K562 (cell line): Measurements from ENCODE around the gene TPCN1. TPM values are rescaled to one million over a fixed set of nuclear protein-coding genes. Genes with fewer than 3 reads are reported as not detected.

Experiments
- BDP1 ChIP-seq: IDR thresholded peaks from 3 replicates; pipeline ENCODE4 v1.6.1; 2011; ENCODE audit not compliant: insufficient read length, insufficient read depth
- BRF1 ChIP-seq: IDR thresholded peaks from 3 replicates; pipeline ENCODE4 v1.6.1; 2011; ENCODE audit warnings: borderline replicate concordance, mild to moderate bottlenecking; ENCODE audit not compliant: insufficient read length; ENCODE audit errors: extremely low read depth
- C11orf30 ChIP-seq: fragments of 450-650 bp; IDR thresholded peaks from 2 replicates; pipeline ENCODE4 v1.6.1; 2016; ENCODE audit warnings: low read depth, mild to moderate bottlenecking
- CEBPG ChIP-seq, 3 experiments: fragments of 200-800 bp in 1 of 3; sonication (Bioruptor generic) in 1 of 3; sonication (generic) in 1 of 3; formaldehyde crosslinking in 1 of 3; IDR thresholded peaks in 2 of 3; conservative IDR thresholded peaks in 1 of 3; 2 replicates each; pipeline versions ENCODE4 v1.6.1 to v1.8.0; 2016 to 2022; ENCODE audit warnings: missing compliant biosample characterization in 2 of 3, missing genetic modification characterization in 2 of 3, mild to moderate bottlenecking in 1 of 3, missing genetic modification reagents in 1 of 3
- CSDE1 ChIP-seq, 2 experiments: fragments of 450-650 bp; IDR thresholded peaks; 2 replicates each; pipeline ENCODE4 v1.6.1; 2016; ENCODE audit warnings: mild to moderate bottlenecking in 1 of 2
- DEAF1 ChIP-seq: fragments of 450-650 bp; formaldehyde crosslinking; IDR thresholded peaks from 2 replicates; pipeline ENCODE4 v1.4.0; 2020; ENCODE audit warnings: mild to moderate bottlenecking, moderate library complexity
- DPF2 ChIP-seq: fragments of 450-650 bp; IDR thresholded peaks from 2 replicates; pipeline ENCODE4 v1.6.1; 2016
- FOXA1 ChIP-seq: fragments of 450-650 bp; IDR thresholded peaks from 2 replicates; pipeline ENCODE4 v1.6.1; 2016; ENCODE audit warnings: mild to moderate bottlenecking, borderline replicate concordance
- GATA2 ChIP-seq: sonication (generic); formaldehyde crosslinking; IDR thresholded peaks from 2 replicates; pipeline ENCODE4 v1.4.0; 2020; ENCODE audit warnings: mild to moderate bottlenecking, missing genetic modification reagents
- HDAC2 ChIP-seq: fragments of 450-650 bp; IDR thresholded peaks from 2 replicates; pipeline ENCODE4 v1.6.1; 2016; ENCODE audit warnings: mild to moderate bottlenecking
- KDM1A ChIP-seq, 2 experiments: fragments of 450-650 bp; IDR thresholded peaks; 2 replicates each; pipeline ENCODE4 v1.6.1; 2016; ENCODE audit warnings: mild to moderate bottlenecking in 2 of 2
- MAFG ChIP-seq: fragments of 450-650 bp; conservative IDR thresholded peaks from 2 replicates; pipeline ENCODE4 v1.6.1; 2016; ENCODE audit warnings: missing genetic modification characterization, missing compliant biosample characterization
- MTF1 ChIP-seq: fragments of 250-450 bp; sonication (Bioruptor Pico); IDR thresholded peaks from 2 replicates; pipeline ENCODE4 v1.9.0; 2021; ENCODE audit warnings: moderate library complexity, mild to moderate bottlenecking, inconsistent platforms, borderline replicate concordance
- NR4A1 ChIP-seq, 2 experiments: fragments of 250-450 bp in 1 of 2; fragments of 450-650 bp in 1 of 2; sonication (Bioruptor Pico) in 1 of 2; IDR thresholded peaks; 2 replicates each; pipeline versions ENCODE4 v1.4.0 to v1.6.1; 2016 to 2020; ENCODE audit warnings: mild to moderate bottlenecking in 2 of 2, missing compliant biosample characterization in 1 of 2, missing genetic modification characterization in 1 of 2, moderate library complexity in 1 of 2
- PTBP1 ChIP-seq: fragments of 200-400 bp; formaldehyde crosslinking; IDR thresholded peaks from 2 replicates; pipeline ENCODE4 v1.6.1; 2017; ENCODE audit warnings: low read depth, low read length
- RAD51 ChIP-seq: fragments of 450-650 bp; IDR thresholded peaks from 2 replicates; pipeline ENCODE4 v1.7.1; 2016; ENCODE audit warnings: low read depth, mild to moderate bottlenecking, borderline replicate concordance
- RB1 ChIP-seq: fragments of 450-650 bp; IDR thresholded peaks from 2 replicates; pipeline ENCODE4 v1.6.1; 2017; ENCODE audit warnings: low read depth, mild to moderate bottlenecking
- SRSF7 ChIP-seq: fragments of 200-400 bp; formaldehyde crosslinking; optimal IDR thresholded peaks from 2 replicates; pipeline ENCODE3; 2017; ENCODE audit warnings: mild to moderate bottlenecking, low read depth, low read length
- ZNF184 ChIP-seq: sonication (generic); formaldehyde crosslinking; IDR thresholded peaks from 2 replicates; pipeline ENCODE4 v1.5.0; 2020; ENCODE audit warnings: missing genetic modification reagents
- ZNF3 ChIP-seq: fragments of 250-450 bp; sonication (Bioruptor Pico); IDR thresholded peaks from 2 replicates; pipeline ENCODE4 v1.5.0; 2021; ENCODE audit warnings: mild to moderate bottlenecking, moderate library complexity
- ZNF311 ChIP-seq: fragments of 250-450 bp; sonication (Bioruptor Pico); IDR thresholded peaks from 2 replicates; pipeline ENCODE4 v1.4.0; 2020; ENCODE audit warnings: mild to moderate bottlenecking, moderate library complexity
- ZNF695 ChIP-seq: fragments of 450-650 bp; formaldehyde crosslinking; IDR thresholded peaks from 2 replicates; pipeline ENCODE4 v1.4.0; 2020; ENCODE audit warnings: mild to moderate bottlenecking, moderate library complexity
- ZNF830 ChIP-seq: fragments of 250-450 bp; sonication (Bioruptor Pico); IDR thresholded peaks from 2 replicates; pipeline ENCODE4 v1.5.0; 2021; ENCODE audit warnings: mild to moderate bottlenecking
- polyA plus RNA-seq, 8 experiments: library from polyadenylated mRNA; depleted of rRNA in 4 of 8; stranded (reverse) in 5 of 8; unstranded in 3 of 8; fragments of >200 nt; fragmentation: Nextera tagmentation in 2 of 8; fragmentation: Illumina TruSeq in 1 of 8; extraction: Ambion mirVana in 2 of 8; extraction: Trizol in 1 of 8; gene quantifications; 2 replicates each; pipeline versions ENCODE4 v1.2.1 to v1.2.3, GENCODE V29; 2011 to 2014; ENCODE audit warnings: inconsistent platforms in 1 of 8, missing spikeins in 1 of 8
- total RNA-seq, 7 experiments: library from RNA; depleted of rRNA in 6 of 7; stranded (reverse); fragments of >200 nt in 6 of 7; fragmentation: Illumina TruSeq in 2 of 7; extraction: Trizol in 2 of 7; gene quantifications; 2 replicates each; pipeline versions ENCODE4 v1.2.1 to v1.2.3, GENCODE V29; 2011 to 2021; ENCODE audit warnings: low replicate concordance in 1 of 7
- TF ChIP-seq, protein P1 (sequence below): fragments of 250-450 bp; sonication (Bioruptor Pico); IDR thresholded peaks from 2 replicates; pipeline ENCODE4 v1.8.0; 2021; ENCODE audit warnings: mild to moderate bottlenecking, moderate library complexity
- TF ChIP-seq, protein P2 (sequence below): fragments of 450-650 bp; conservative IDR thresholded peaks from 2 replicates; pipeline ENCODE4 v1.6.1; 2016; ENCODE audit warnings: missing genetic modification characterization, low read depth, mild to moderate bottlenecking, control low read depth, missing compliant biosample characterization
- TF ChIP-seq, protein P3 (sequence below): sonication (generic); formaldehyde crosslinking; IDR thresholded peaks from 2 replicates; pipeline ENCODE4 v1.9.0; 2022; ENCODE audit warnings: mild to moderate bottlenecking, missing genetic modification reagents

Gene TPCN1
- total and polyA plus RNA-seq, 9 of the 15 experiments (the other 6 are each of a cell fraction or from before 2014, with no cell fraction given): 0.80 to 23.8 (median 7.4) TPM

DNA sequence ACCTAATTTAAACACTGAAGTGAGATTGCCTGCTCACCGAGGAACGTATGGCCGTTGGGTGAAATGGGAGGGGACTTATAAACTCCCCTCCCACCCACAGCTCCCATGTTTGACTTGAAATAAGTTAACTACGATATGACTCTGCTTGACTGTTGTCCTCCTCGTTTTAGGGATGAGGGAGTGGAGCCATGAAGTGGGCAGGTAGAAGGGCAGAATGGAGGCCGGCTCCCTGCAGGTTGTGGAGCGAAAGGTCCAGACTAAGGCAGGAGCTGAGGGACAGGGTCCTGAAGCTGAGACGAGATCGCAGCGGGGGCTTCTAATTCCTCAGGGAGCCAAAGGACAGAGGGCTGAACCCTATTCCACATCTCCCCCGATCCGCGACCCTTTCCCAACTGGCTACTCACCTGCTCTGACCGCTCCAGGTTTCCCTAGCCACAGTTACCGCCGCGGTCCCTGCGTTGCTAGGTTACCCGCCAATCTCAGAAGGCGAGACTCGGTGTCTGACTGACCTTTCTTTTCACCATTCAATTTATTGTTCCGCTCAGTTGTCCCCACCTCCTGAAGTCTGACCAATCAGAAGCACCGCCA, 577 bp upstream of the TPCN1 start (continued):
- TF ChIP-seq, protein P1, sequence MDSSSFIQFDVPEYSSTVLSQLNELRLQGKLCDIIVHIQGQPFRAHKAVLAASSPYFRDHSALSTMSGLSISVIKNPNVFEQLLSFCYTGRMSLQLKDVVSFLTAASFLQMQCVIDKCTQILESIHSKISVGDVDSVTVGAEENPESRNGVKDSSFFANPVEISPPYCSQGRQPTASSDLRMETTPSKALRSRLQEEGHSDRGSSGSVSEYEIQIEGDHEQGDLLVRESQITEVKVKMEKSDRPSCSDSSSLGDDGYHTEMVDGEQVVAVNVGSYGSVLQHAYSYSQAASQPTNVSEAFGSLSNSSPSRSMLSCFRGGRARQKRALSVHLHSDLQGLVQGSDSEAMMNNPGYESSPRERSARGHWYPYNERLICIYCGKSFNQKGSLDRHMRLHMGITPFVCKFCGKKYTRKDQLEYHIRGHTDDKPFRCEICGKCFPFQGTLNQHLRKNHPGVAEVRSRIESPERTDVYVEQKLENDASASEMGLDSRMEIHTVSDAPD (CRISPR knock-in tag): no peak
- TF ChIP-seq FOXA1 (no peak), GATA2 (no peak), ZNF695 (CRISPR knock-in tag) (no peak), DEAF1 (CRISPR knock-in tag) (no peak), DPF2 (0 out of 2 replicates have a peak, but pooled peaks have one; percentile 23), RAD51 (no peak), ZNF830 (no peak), CEBPG (CRISPR knock-in tag; IDR thresholded peaks at IDR 0.05) (no peak), CEBPG (tag; conservative IDR thresholded peaks at IDR 0.05 in 1 of 2, IDR thresholded peaks at IDR 0.05 in 1 of 2) (no peak), C11orf30 (no peak), KDM1A (IDR thresholded peaks at IDR 0.05) (no peak), BDP1 (no peak), PTBP1 (no peak), ZNF3 (CRISPR knock-in tag) (no peak), SRSF7 (no peak), ZNF184 (no peak), NR4A1 (CRISPR knock-in tag; IDR thresholded peaks at IDR 0.05) (no peak), NR4A1 (tag; IDR thresholded peaks at IDR 0.05) (no peak), MTF1 (CRISPR knock-in tag) (no peak), CSDE1 (IDR thresholded peaks at IDR 0.05) (peak in 1 of 2 experiments; percentile 84; a peak in 2 of 4 replicates), RB1 (no peak), MAFG (tag) (no peak), ZNF311 (no peak), HDAC2 (peak; percentile 55; the same call in 1 of the 2 replicates), BRF1 (no peak)
- TF ChIP-seq, protein P2, sequence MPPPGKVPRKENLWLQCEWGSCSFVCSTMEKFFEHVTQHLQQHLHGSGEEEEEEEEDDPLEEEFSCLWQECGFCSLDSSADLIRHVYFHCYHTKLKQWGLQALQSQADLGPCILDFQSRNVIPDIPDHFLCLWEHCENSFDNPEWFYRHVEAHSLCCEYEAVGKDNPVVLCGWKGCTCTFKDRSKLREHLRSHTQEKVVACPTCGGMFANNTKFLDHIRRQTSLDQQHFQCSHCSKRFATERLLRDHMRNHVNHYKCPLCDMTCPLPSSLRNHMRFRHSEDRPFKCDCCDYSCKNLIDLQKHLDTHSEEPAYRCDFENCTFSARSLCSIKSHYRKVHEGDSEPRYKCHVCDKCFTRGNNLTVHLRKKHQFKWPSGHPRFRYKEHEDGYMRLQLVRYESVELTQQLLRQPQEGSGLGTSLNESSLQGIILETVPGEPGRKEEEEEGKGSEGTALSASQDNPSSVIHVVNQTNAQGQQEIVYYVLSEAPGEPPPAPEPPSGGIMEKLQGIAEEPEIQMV (tag): no peak
- TF ChIP-seq, protein P3, sequence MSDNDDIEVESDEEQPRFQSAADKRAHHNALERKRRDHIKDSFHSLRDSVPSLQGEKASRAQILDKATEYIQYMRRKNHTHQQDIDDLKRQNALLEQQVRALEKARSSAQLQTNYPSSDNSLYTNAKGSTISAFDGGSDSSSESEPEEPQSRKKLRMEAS: no peak
